HG03066 (cell line): ENCODE measurements around the gene GRAMD1C.
"Not testable (repeated sequence)": the region's sequence is repeated elsewhere in the genome, so short reads cannot be mapped to it uniquely, and the experiment has no call there.

Experiments used
- ATAC-seq: cut with Tn5 transposase; IDR thresholded peaks from one replicate; pipeline ENCODE4 v1.9.1; 2021; ENCODE audit warnings: low read depth; ENCODE audit not compliant: unreplicated experiment

The GRAMD1C gene

GRCh38 chr3:113849841-113850240, 11.3 kb downstream of the GRAMD1C start:
- ATAC-seq, result not testable (repeated sequence)

- not testable (repeated sequence) for ATAC-seq
Measured at GRCh38 chr3:113850391-113850790, 11.8 kb downstream of the GRAMD1C start.

GRCh38 chr3:113852506-113852905, 13.9 kb downstream of the GRAMD1C start:
- ATAC-seq, result no peak

GRCh38 chr3:113867506-113867905, 28.9 kb downstream of the GRAMD1C start:
- ATAC-seq, result no peak

- no peak for ATAC-seq
Measured at GRCh38 chr3:113873293-113873692, 34.7 kb downstream of the GRAMD1C start.

- ATAC-seq, result no peak
Measured at GRCh38 chr3:113873814-113874526, 35.4 kb downstream of the GRAMD1C start.

GRCh38 chr3:113878403-113878802, 39.8 kb downstream of the GRAMD1C start:
- ATAC-seq, result no peak

- no peak for ATAC-seq
Measured at GRCh38 chr3:113885050-113885449, 46.5 kb downstream of the GRAMD1C start.

- ATAC-seq, result no peak
Measured at GRCh38 chr3:113890256-113890900, 51.8 kb downstream of the GRAMD1C start.

GRCh38 chr3:113894927-113895326, 56.3 kb downstream of the GRAMD1C start:
- ATAC-seq, result no peak

GRCh38 chr3:113895964-113896363, 57.4 kb downstream of the GRAMD1C start:
- ATAC-seq, result no peak

- no peak for ATAC-seq
Measured at GRCh38 chr3:113896930-113897329, 58.3 kb downstream of the GRAMD1C start.

GRCh38 chr3:113897373-113897777, 58.8 kb downstream of the GRAMD1C start:
- no peak for ATAC-seq

- no peak for ATAC-seq
Measured at GRCh38 chr3:113898892-113899291, 60.3 kb downstream of the GRAMD1C start.

- no peak for ATAC-seq
Measured at GRCh38 chr3:113906568-113907140, 68.1 kb downstream of the GRAMD1C start.

- ATAC-seq, result no peak
Measured at GRCh38 chr3:113908133-113908532, 69.5 kb downstream of the GRAMD1C start.

GRCh38 chr3:113910966-113911365, 72.4 kb downstream of the GRAMD1C start:
- ATAC-seq, result no peak

GRCh38 chr3:113912552-113913236, 74.1 kb downstream of the GRAMD1C start:
- ATAC-seq, result peak; percentile 97

- no peak for ATAC-seq
Measured at GRCh38 chr3:113914646-113915045, 76.1 kb downstream of the GRAMD1C start.

GRCh38 chr3:113927556-113927955, 89.0 kb downstream of the GRAMD1C start:
- no peak for ATAC-seq

- no peak for ATAC-seq
Measured at GRCh38 chr3:113946831-113947230, 108.2 kb downstream of the GRAMD1C start.
